Neutrophil (primary cell): ENCODE measurements around the gene RWDD2A.

Source experiments
- H3K27ac ChIP-seq: fragments of 200-600 bp; sonication (generic); 2 replicates; pipeline ENCODE4 v1.5.1; 2016; ENCODE audit warnings: mild to moderate bottlenecking, moderate library complexity
- H3K27me3 ChIP-seq: fragments of 200-600 bp; sonication (generic); 2 replicates; pipeline ENCODE4 v1.6.0; 2016; ENCODE audit warnings: mild to moderate bottlenecking
- H3K36me3 ChIP-seq: fragments of 200-600 bp; sonication (generic); 2 replicates; pipeline ENCODE4 v1.5.1; 2017
- H3K4me1 ChIP-seq, 2 experiments: fragments of 200-600 bp in 1 of 2; sonication (generic) in 1 of 2; 1 replicate in 1 of 2; 2 replicates in 1 of 2; pipeline versions ENCODE4 v1.5.1 to v1.6.1; 2013 to 2016; ENCODE audit warnings: low read depth in 1 of 2, low read length in 1 of 2, mild to moderate bottlenecking in 1 of 2, moderate library complexity in 1 of 2; ENCODE audit not compliant: control insufficient read depth in 1 of 2, insufficient read depth in 1 of 2
- H3K4me3 ChIP-seq, 2 experiments: fragments of 200-600 bp in 1 of 2; sonication (generic) in 1 of 2; 1 replicate in 1 of 2; 2 replicates in 1 of 2; pipeline ENCODE4 v1.5.1; 2013 to 2016; ENCODE audit warnings: low read depth in 1 of 2, low read length in 1 of 2, mild to moderate bottlenecking in 1 of 2, moderate library complexity in 1 of 2
- H3K9me3 ChIP-seq: fragments of 200-600 bp; sonication (generic); 2 replicates; pipeline ENCODE4 v1.5.1; 2016
- TF ChIP-seq, protein P1 (sequence below): fragments of 200-600 bp; sonication (generic); IDR thresholded peaks from 2 replicates; pipeline ENCODE4 v1.5.1; 2016; ENCODE audit warnings: antibody characterized with exemption

Gene RWDD2A

DNA sequence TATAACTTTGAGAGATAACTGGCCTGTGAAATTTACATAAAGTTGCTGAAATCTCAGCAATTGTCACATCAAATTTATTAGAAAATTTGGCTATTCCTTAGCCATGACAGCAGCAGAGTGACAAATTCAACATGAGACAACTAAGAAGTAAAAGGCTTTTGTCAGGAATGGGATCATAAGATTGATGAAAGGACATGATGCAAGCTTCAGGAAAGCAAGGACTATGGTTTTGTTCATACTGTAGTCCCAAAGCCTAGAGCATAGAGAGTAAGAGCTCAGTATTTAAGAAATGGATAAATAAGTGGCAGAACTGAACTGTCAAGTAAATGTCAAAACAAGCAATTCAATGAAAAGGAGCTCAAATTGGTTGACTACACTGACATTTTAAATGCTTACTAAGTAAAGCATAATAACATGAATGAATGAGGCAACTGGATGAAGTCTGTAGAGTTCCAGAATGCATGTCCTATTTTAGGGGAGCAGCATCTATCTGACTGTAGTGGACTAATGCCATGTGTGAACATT lies 12.7 kb upstream of the RWDD2A start:
- Histone ChIP-seq H3K4me1 (no peaks in the 10 kb centered on the region), H3K27me3 (no peaks in the 10 kb centered on the region)

GRCh38 chr6:83182114-83182513 lies 11.0 kb upstream of the RWDD2A start:
- Histone ChIP-seq H3K9me3 (no peaks in the 10 kb centered on the region), H3K4me3 (no peak overlapping the region), H3K27me3 (no peaks in the 10 kb centered on the region), H3K36me3 (peaks cover 52% of the 10 kb centered on the region), H3K4me1 (peaks cover 3 to 4% of the 10 kb centered on the region in 2 experiments), H3K27ac (no peak overlapping the region)
- TF ChIP-seq, protein P1, sequence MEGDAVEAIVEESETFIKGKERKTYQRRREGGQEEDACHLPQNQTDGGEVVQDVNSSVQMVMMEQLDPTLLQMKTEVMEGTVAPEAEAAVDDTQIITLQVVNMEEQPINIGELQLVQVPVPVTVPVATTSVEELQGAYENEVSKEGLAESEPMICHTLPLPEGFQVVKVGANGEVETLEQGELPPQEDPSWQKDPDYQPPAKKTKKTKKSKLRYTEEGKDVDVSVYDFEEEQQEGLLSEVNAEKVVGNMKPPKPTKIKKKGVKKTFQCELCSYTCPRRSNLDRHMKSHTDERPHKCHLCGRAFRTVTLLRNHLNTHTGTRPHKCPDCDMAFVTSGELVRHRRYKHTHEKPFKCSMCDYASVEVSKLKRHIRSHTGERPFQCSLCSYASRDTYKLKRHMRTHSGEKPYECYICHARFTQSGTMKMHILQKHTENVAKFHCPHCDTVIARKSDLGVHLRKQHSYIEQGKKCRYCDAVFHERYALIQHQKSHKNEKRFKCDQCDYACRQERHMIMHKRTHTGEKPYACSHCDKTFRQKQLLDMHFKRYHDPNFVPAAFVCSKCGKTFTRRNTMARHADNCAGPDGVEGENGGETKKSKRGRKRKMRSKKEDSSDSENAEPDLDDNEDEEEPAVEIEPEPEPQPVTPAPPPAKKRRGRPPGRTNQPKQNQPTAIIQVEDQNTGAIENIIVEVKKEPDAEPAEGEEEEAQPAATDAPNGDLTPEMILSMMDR = no peak

More for the DNA sequence above, 12.7 kb upstream of the RWDD2A start:
- peaks cover 60% of the 10 kb centered on the region for H3K36me3 ChIP-seq
- no peaks in the 10 kb centered on the region for H3K9me3 ChIP-seq
- TF ChIP-seq, protein P1 = no peak
- no peak overlapping the region for H3K4me3 ChIP-seq
- no peak overlapping the region for H3K27ac ChIP-seq

DNA sequence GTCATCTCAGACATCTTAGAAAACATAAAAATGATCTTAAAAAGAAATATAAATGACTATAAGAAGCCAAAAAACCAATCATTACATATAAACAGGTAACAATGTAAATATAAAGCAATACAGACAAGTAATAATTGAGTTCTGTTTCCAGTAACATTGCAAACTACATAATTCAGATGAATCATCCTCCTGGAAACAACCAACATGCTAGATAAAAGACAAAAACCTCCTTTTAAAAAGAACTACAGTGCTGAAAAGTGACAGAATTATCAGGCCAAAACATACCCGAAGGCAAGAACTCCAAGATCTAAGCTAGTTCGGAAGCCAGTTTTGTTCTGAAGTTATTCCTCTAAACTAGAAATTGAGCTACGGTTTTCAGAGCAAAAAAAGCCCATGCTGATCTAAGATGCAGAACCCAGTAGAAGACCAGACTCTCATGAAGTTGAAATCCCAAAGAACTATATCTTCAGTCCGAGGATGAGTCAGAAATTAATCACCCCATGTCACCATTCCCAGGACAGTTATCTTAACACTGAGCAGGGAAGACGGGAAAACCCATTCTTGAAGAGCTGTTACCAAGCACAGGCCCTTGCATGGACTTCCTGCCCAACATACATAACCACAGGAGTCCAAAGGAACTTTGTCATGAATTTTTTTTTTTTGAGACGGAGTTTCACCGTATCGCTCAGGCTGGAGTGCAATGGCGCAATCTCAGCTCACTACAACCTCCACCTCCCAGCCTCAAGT lies 9.9 kb upstream of the RWDD2A start:
- no peak overlapping the region for H3K4me3 ChIP-seq
- TF ChIP-seq, protein P1 = no peak
- H3K27me3 ChIP-seq = no peaks in the 10 kb centered on the region
- peaks cover 41% of the 10 kb centered on the region for H3K36me3 ChIP-seq
- H3K9me3 ChIP-seq = no peaks in the 10 kb centered on the region
- no peak overlapping the region for H3K27ac ChIP-seq
- peaks cover 7 to 11% of the 10 kb centered on the region in 2 experiments for H3K4me1 ChIP-seq

- Histone ChIP-seq H3K36me3 (peaks cover 36% of the 10 kb centered on the region), H3K27me3 (no peaks in the 10 kb centered on the region), H3K4me3 (no peak overlapping the region), H3K9me3 (no peaks in the 10 kb centered on the region), H3K4me1 (peaks cover 7 to 11% of the 10 kb centered on the region in 2 experiments), H3K27ac (no peak overlapping the region)
- TF ChIP-seq, protein P1 = no peak
Measured at GRCh38 chr6:83185096-83185495, 8.1 kb upstream of the RWDD2A start.

- no peaks in the 10 kb centered on the region for H3K9me3 ChIP-seq
- peaks cover 9% of the 10 kb centered on the region for H3K36me3 ChIP-seq
- peaks cover 16 to 18% of the 10 kb centered on the region in 2 experiments for H3K4me1 ChIP-seq
- H3K4me3 ChIP-seq = no peak overlapping the region
- peaks cover 2% of the 10 kb centered on the region for H3K27me3 ChIP-seq
- TF ChIP-seq, protein P1 = no peak
- H3K27ac ChIP-seq = no peak overlapping the region
Measured at GRCh38 chr6:83188501-83188900, 4.7 kb upstream of the RWDD2A start.
